Ishikawa (cell line): ENCODE results near the gene CLSTN1.

Experiments
- CEBPB ChIP-seq: IDR thresholded peaks from 2 replicates; pipeline ENCODE4 v1.6.1; 2012
- CREB1 ChIP-seq: IDR thresholded peaks from 2 replicates; pipeline ENCODE4 v1.6.1; 2012; ENCODE audit warnings: low read depth
- EGR1 ChIP-seq: IDR thresholded peaks from 2 replicates; pipeline ENCODE4 v1.6.1; 2012
- EP300 ChIP-seq: IDR thresholded peaks from 2 replicates; pipeline ENCODE4 v1.6.1; 2012; ENCODE audit warnings: borderline replicate concordance
- FOXM1 ChIP-seq: IDR thresholded peaks from 2 replicates; pipeline ENCODE4 v1.6.1; 2012; ENCODE audit warnings: low read depth, borderline replicate concordance
- MAX ChIP-seq: IDR thresholded peaks from 2 replicates; pipeline ENCODE4 v1.6.1; 2012
- NFIC ChIP-seq: IDR thresholded peaks from 2 replicates; pipeline ENCODE4 v1.6.1; 2012
- RAD21 ChIP-seq: IDR thresholded peaks from 2 replicates; pipeline ENCODE4 v1.6.1; 2012; ENCODE audit warnings: low read depth
- TAF1 ChIP-seq: IDR thresholded peaks from 2 replicates; pipeline ENCODE4 v1.6.1; 2012; ENCODE audit warnings: low read depth, mild to moderate bottlenecking
- TCF12 ChIP-seq: IDR thresholded peaks from 2 replicates; pipeline ENCODE4 v1.6.1; 2012; ENCODE audit warnings: low read depth
- TEAD4 ChIP-seq: IDR thresholded peaks from 2 replicates; pipeline ENCODE4 v1.6.1; 2012
- YY1 ChIP-seq: IDR thresholded peaks from 2 replicates; pipeline ENCODE4 v1.6.1; 2012; ENCODE audit warnings: low read depth
- ZBTB7A ChIP-seq: IDR thresholded peaks from 2 replicates; pipeline ENCODE4 v1.6.1; 2012; ENCODE audit warnings: low read depth
- TF ChIP-seq, protein P1 (sequence below): IDR thresholded peaks from 2 replicates; pipeline ENCODE4 v1.6.1; 2012
- TF ChIP-seq, protein P2 (sequence below): IDR thresholded peaks from 2 replicates; pipeline ENCODE4 v1.6.1; 2012; ENCODE audit warnings: low read depth, mild to moderate bottlenecking

Gene CLSTN1

DNA sequence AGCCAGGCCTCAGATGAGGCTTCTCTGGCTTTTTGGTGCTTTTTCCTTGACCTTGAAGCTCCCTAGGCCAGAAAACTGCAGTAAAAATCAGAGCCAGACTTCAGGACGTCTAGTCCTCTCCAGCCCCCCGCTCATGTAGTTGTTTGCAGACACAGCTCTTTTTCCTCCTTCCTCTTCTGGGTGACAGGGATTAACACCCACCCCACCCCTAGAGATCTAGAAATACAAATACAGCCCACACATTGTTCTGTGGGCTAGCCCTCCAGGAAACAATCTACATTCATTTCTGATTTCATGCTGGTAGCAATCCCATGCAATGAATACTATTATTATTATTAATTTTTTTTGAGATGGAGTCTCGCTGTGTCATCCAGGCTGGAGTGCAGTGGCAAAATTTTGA, 9.9 kb upstream of the CLSTN1 start:
- TF ChIP-seq FOXM1 (no peak), TEAD4 (no peak), EP300 (no peak), YY1 (no peak), TCF12 (no peak), CREB1 (no peak), RAD21 (no peak), NFIC (no peak), EGR1 (no peak), ZBTB7A (no peak), MAX (no peak), CEBPB (no peak), TAF1 (no peak)
- TF ChIP-seq, protein P1, sequence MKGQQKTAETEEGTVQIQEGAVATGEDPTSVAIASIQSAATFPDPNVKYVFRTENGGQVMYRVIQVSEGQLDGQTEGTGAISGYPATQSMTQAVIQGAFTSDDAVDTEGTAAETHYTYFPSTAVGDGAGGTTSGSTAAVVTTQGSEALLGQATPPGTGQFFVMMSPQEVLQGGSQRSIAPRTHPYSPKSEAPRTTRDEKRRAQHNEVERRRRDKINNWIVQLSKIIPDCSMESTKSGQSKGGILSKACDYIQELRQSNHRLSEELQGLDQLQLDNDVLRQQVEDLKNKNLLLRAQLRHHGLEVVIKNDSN = no peak
- TF ChIP-seq, protein P2, sequence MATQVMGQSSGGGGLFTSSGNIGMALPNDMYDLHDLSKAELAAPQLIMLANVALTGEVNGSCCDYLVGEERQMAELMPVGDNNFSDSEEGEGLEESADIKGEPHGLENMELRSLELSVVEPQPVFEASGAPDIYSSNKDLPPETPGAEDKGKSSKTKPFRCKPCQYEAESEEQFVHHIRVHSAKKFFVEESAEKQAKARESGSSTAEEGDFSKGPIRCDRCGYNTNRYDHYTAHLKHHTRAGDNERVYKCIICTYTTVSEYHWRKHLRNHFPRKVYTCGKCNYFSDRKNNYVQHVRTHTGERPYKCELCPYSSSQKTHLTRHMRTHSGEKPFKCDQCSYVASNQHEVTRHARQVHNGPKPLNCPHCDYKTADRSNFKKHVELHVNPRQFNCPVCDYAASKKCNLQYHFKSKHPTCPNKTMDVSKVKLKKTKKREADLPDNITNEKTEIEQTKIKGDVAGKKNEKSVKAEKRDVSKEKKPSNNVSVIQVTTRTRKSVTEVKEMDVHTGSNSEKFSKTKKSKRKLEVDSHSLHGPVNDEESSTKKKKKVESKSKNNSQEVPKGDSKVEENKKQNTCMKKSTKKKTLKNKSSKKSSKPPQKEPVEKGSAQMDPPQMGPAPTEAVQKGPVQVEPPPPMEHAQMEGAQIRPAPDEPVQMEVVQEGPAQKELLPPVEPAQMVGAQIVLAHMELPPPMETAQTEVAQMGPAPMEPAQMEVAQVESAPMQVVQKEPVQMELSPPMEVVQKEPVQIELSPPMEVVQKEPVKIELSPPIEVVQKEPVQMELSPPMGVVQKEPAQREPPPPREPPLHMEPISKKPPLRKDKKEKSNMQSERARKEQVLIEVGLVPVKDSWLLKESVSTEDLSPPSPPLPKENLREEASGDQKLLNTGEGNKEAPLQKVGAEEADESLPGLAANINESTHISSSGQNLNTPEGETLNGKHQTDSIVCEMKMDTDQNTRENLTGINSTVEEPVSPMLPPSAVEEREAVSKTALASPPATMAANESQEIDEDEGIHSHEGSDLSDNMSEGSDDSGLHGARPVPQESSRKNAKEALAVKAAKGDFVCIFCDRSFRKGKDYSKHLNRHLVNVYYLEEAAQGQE = no peak

GRCh38 chr1:9827558-9828185, 3.9 kb upstream of the CLSTN1 start:
- TF ChIP-seq, protein P2 = no peak
- TF ChIP-seq, protein P1 = no peak
- TF ChIP-seq CEBPB (no peak), ZBTB7A (no peak), CREB1 (no peak), FOXM1 (no peak), TAF1 (no peak), RAD21 (no peak), YY1 (no peak), NFIC (no peak), MAX (no peak), EGR1 (no peak), TCF12 (no peak), EP300 (no peak), TEAD4 (no peak)

GRCh38 chr1:9826616-9827015, 2.9 kb upstream of the CLSTN1 start:
- TF ChIP-seq, protein P2 = no peak
- TF ChIP-seq EP300 = no peak
- no peak for TF ChIP-seq CEBPB
- no peak for TF ChIP-seq CREB1
- no peak for TF ChIP-seq NFIC
- no peak for TF ChIP-seq TCF12
- TF ChIP-seq MAX = no peak
- no peak for TF ChIP-seq FOXM1
- TF ChIP-seq ZBTB7A = no peak
- no peak for TF ChIP-seq EGR1
- TF ChIP-seq YY1 = no peak
- no peak for TF ChIP-seq TAF1
- TF ChIP-seq, protein P1 = no peak
- no peak for TF ChIP-seq TEAD4
- TF ChIP-seq RAD21 = no peak
